AG08395 (cell line): Measurements from ENCODE around the gene MAML3.
A peak's percentile ranks its signal among the peaks of the same experiment; 100 is the strongest.

Experiments
- DNase-seq: peaks from one replicate; pipeline ENCODE4 v3.0.0; 2012; ENCODE audit warnings: mixed read lengths, low spot score

MAML3 gene

GRCh38 chr4:139783741-139784484 lies 370.1 kb downstream of the MAML3 start:
- DNase-seq: no peak

GRCh38 chr4:139782926-139783522 lies 371.0 kb downstream of the MAML3 start:
- no peak for DNase-seq

- DNase-seq: no peak
Measured at GRCh38 chr4:139781066-139781465, 372.9 kb downstream of the MAML3 start.

- no peak for DNase-seq
Measured at GRCh38 chr4:139779691-139780090, 374.3 kb downstream of the MAML3 start.

GRCh38 chr4:139777757-139778156 lies 376.2 kb downstream of the MAML3 start:
- DNase-seq: no peak

- no peak for DNase-seq
Measured at GRCh38 chr4:139776235-139776634, 377.7 kb downstream of the MAML3 start.

GRCh38 chr4:139774759-139775487 lies 379.1 kb downstream of the MAML3 start:
- no peak for DNase-seq

- no peak for DNase-seq
Measured at GRCh38 chr4:139773560-139774318, 380.2 kb downstream of the MAML3 start.

- DNase-seq: peak; percentile 20
Measured at GRCh38 chr4:139770361-139770760, 383.6 kb downstream of the MAML3 start.

- DNase-seq: no peak
Measured at GRCh38 chr4:139769364-139769763, 384.6 kb downstream of the MAML3 start.

GRCh38 chr4:139768896-139769295 lies 385.1 kb downstream of the MAML3 start:
- DNase-seq: no peak

- peak; percentile 3 for DNase-seq
Measured at GRCh38 chr4:139768366-139768765, 385.6 kb downstream of the MAML3 start.

- no peak for DNase-seq
Measured at GRCh38 chr4:139767585-139767984, 386.4 kb downstream of the MAML3 start.

- DNase-seq: peak; percentile 88
Measured at GRCh38 chr4:139767168-139767567, 386.8 kb downstream of the MAML3 start.

- no peak for DNase-seq
Measured at GRCh38 chr4:139764686-139765310, 389.2 kb downstream of the MAML3 start.

- DNase-seq: no peak
Measured at GRCh38 chr4:139764182-139764581, 389.8 kb downstream of the MAML3 start.

- DNase-seq: peak; percentile 4
Measured at GRCh38 chr4:139763672-139764071, 390.3 kb downstream of the MAML3 start.

GRCh38 chr4:139763205-139763604 lies 390.8 kb downstream of the MAML3 start:
- no peak for DNase-seq

GRCh38 chr4:139762720-139763119 lies 391.3 kb downstream of the MAML3 start:
- DNase-seq: no peak

GRCh38 chr4:139761461-139761860 lies 392.5 kb downstream of the MAML3 start:
- peak; percentile 58 for DNase-seq

- no peak for DNase-seq
Measured at GRCh38 chr4:139760567-139760966, 393.4 kb downstream of the MAML3 start.

- DNase-seq: no peak
Measured at GRCh38 chr4:139759097-139759496, 394.9 kb downstream of the MAML3 start.
